Left cardiac atrium (tissue), 4 donors: Measurements from ENCODE around the gene CEP78. TPM values are rescaled to one million over a fixed set of nuclear protein-coding genes. Genes with fewer than 3 reads are reported as not detected.
"Not testable (repeated sequence)": the region's sequence is repeated elsewhere in the genome, so short reads cannot be mapped to it uniquely, and the experiment has no call there.

ENCODE experiments used
- ATAC-seq, 2 donors: fragments of 200-7000 bp; cut with Tn5 transposase; one replicate each; pipeline ENCODE4 v1.9.1; 2020; ENCODE audit warnings: mild to moderate bottlenecking in 2 of 2, moderate library complexity in 2 of 2
- DNase-seq: peaks from one replicate; pipeline ENCODE4 v3.0.0-alpha.2; 2020
- intact Hi-C, 2 donors: fragments of 100-400 bp; cut with DNase I; formaldehyde crosslinking; loops; one replicate each; pipeline versions ENCODE4 v1.14.1 to v1.15.1; 2022 to 2023
- total RNA-seq, 2 donors: library from RNA; stranded (reverse); fragmentation: NEBNext Ultra II Directional; extraction: Animal tissue kit (Norgen Biotek cat#: 25700); gene quantifications; one replicate each; pipeline ENCODE4 v1.2.1, GENCODE V29; 2021
- donor health status: DM: no; HTN: yes; CAD: no.
- donor health status: DM: no; HTN: yes; CAD: no; lungs with severe emphysema.
- donor health status: DM: yes; HTN: yes; CAD: no.
- donor health status: Dilated cardiomyopathy.

CEP78 gene
- total RNA-seq, 2 donors from 2014 or later: 4.6 to 5.8 TPM

- DNase-seq (no peak), ATAC-seq (no peak)
- intact Hi-C loops: no loop called here
Measured at GRCh38 chr9:78230761-78231160, 5.1 kb upstream of the CEP78 start.

GRCh38 chr9:78232471-78232870, 3.4 kb upstream of the CEP78 start:
- intact Hi-C loops, ATAC-seq, DNase-seq: not testable (repeated sequence)

- intact Hi-C loops: no loop called here
- ATAC-seq (no peak), DNase-seq (no peak)
Measured at GRCh38 chr9:78234810-78235209, 1.1 kb upstream of the CEP78 start.

GRCh38 chr9:78235256-78235761, 566 bp upstream of the CEP78 start:
- DNase-seq: no peak
- ATAC-seq: peak; percentile 13 to 17
- intact Hi-C loops: no loop called here

GRCh38 chr9:78236551-78236910, 656 bp downstream of the CEP78 start:
- peak in 1 of 2 donors; percentile 27 for ATAC-seq
- intact Hi-C loops: no loop called here

GRCh38 chr9:78238046-78239038, 2.5 kb downstream of the CEP78 start:
- ATAC-seq (no peak), DNase-seq (no peak)
- intact Hi-C loops: no loop called here

More at GRCh38 chr9:78236551-78236910, 656 bp downstream of the CEP78 start:
- DNase-seq: no peak

- intact Hi-C loops: no loop called here
- DNase-seq (no peak), ATAC-seq (no peak)
Measured at GRCh38 chr9:78239506-78239905, 3.6 kb downstream of the CEP78 start.

GRCh38 chr9:78242041-78242440, 6.2 kb downstream of the CEP78 start:
- intact Hi-C loops: no loop called here
- no peak for DNase-seq

GRCh38 chr9:78243130-78243529, 7.3 kb downstream of the CEP78 start:
- no peak for ATAC-seq
- DNase-seq: no peak
- intact Hi-C loops: no loop called here

More at GRCh38 chr9:78242041-78242440, 6.2 kb downstream of the CEP78 start:
- no peak for ATAC-seq

- intact Hi-C loops: no loop called here
- DNase-seq (no peak), ATAC-seq (no peak)
Measured at GRCh38 chr9:78245401-78245800, 9.5 kb downstream of the CEP78 start.

- ATAC-seq (no peak), DNase-seq (no peak)
- intact Hi-C loops: no loop called here
Measured at GRCh38 chr9:78248635-78249034, 12.8 kb downstream of the CEP78 start.

GRCh38 chr9:78249542-78249941, 13.7 kb downstream of the CEP78 start:
- no peak for ATAC-seq
- intact Hi-C loops: no loop called here
- no peak for DNase-seq

- no peak for ATAC-seq
- intact Hi-C loops: no loop called here
- no peak for DNase-seq
Measured at GRCh38 chr9:78252616-78253015, 16.7 kb downstream of the CEP78 start.

- intact Hi-C loops: no loop called here
- DNase-seq (no peak), ATAC-seq (no peak)
Measured at GRCh38 chr9:78253285-78253684, 17.4 kb downstream of the CEP78 start.

- DNase-seq: no peak
- intact Hi-C loops: loop anchor here (5.0 to 10.0 kb wide), 2 partner anchors 103 to 111 kb away; no protein-coding TSS in a partner anchor
- no peak for ATAC-seq
Measured at GRCh38 chr9:78261403-78262001, 25.6 kb downstream of the CEP78 start.

- no peak for ATAC-seq
- DNase-seq: no peak
- intact Hi-C loops: loop anchor here (5.0 to 10.0 kb wide), 2 partner anchors 102 to 110 kb away; no protein-coding TSS in a partner anchor
Measured at GRCh38 chr9:78262655-78263054, 26.8 kb downstream of the CEP78 start.

GRCh38 chr9:78267889-78268288, 32.0 kb downstream of the CEP78 start:
- DNase-seq (no peak), ATAC-seq (no peak)
- intact Hi-C loops: loop anchor here in 1 of 2 donors (10.0 kb wide), 1 partner anchor 97 kb away; no protein-coding TSS in a partner anchor

- ATAC-seq (no peak), DNase-seq (no peak)
- intact Hi-C loops: loop anchor here in 1 of 2 donors (10.0 kb wide), 1 partner anchor 95 kb away; no protein-coding TSS in a partner anchor
Measured at GRCh38 chr9:78269784-78270183, 33.9 kb downstream of the CEP78 start.

- ATAC-seq (no peak), DNase-seq (no peak)
- intact Hi-C loops: no loop called here
Measured at GRCh38 chr9:78272307-78272706, 36.4 kb downstream of the CEP78 start.

- DNase-seq (no peak), ATAC-seq (no peak)
- intact Hi-C loops: no loop called here
Measured at GRCh38 chr9:78273761-78274160, 37.9 kb downstream of the CEP78 start.
